HEK293 (cell line): ENCODE measurements around the gene SLC30A3.

ENCODE experiments used
- TSHZ1 ChIP-seq: fragments of 450-650 bp; formaldehyde crosslinking; IDR thresholded peaks from 2 replicates; pipeline ENCODE4 v1.5.1; 2016; ENCODE audit warnings: missing biosample characterization, missing genetic modification characterization, borderline replicate concordance
- ZNF133 ChIP-seq: fragments of 450-650 bp; formaldehyde crosslinking; IDR thresholded peaks from 2 replicates; pipeline ENCODE4 v1.5.1; 2016; ENCODE audit warnings: missing biosample characterization, missing genetic modification characterization
- ZNF24 ChIP-seq: fragments of 450-650 bp; formaldehyde crosslinking; IDR thresholded peaks from 2 replicates; pipeline ENCODE4 v1.5.1; 2016; ENCODE audit warnings: missing biosample characterization, missing genetic modification characterization
- ZNF274 ChIP-seq, 2 experiments: fragments of 200-500 bp in 1 of 2; fragments of 450-650 bp in 1 of 2; sonication (Bioruptor generic) in 1 of 2; formaldehyde crosslinking in 1 of 2; IDR thresholded peaks; 2 replicates each; pipeline versions ENCODE4 v1.5.1 to v1.6.1; 2014 to 2016; ENCODE audit warnings: borderline replicate concordance in 1 of 2, inconsistent platforms in 1 of 2, low read length in 1 of 2, missing biosample characterization in 1 of 2, missing genetic modification characterization in 1 of 2
- ZNF473 ChIP-seq: fragments of 450-650 bp; formaldehyde crosslinking; IDR thresholded peaks from 2 replicates; pipeline ENCODE4 v1.5.1; 2017; ENCODE audit warnings: missing biosample characterization, missing genetic modification characterization

DNA sequence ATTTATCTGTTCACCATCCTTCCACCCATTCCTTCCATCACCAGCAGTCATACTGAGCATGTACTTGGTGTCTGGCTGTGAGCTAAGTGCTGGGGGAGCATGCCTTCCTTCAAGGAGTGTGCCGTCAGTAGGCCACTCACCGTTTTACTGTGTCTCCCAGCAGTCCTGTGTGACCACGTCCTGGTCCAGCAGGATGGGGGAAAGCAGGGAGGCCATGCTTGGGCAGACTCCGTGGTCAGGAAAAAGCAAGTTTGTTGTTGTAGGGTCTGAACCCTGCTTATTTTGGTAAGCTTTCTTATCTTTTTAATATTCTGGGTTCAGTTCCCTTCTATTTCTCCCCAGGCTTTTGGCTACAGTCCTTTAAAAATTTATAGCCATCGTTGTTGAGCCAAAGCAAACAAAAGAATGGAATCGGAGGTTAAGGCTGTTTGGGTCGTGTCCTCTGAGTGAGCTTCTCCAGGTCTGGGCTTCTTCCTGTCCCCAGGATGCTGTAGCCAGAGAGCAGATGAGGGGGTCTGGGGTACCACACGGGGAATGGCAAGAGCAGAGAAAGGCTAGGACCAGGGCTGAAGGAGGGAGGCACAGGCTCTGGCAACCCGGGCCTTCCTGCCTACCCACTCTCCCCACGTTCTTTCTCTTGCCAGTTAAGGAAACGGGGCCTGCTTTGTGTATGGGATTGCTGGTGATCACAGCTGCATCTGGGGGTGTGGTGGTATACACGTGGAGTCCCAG is 13.5 kb downstream of the SLC30A3 start:
- TF ChIP-seq ZNF274 (IDR thresholded peaks at IDR 0.05; ENCODE audit: low read length) = no peak
- TF ChIP-seq ZNF274 (tag by site-specific recombination; IDR thresholded peaks at IDR 0.05; ENCODE audit: borderline replicate concordance) = no peak
- no peak for TF ChIP-seq ZNF24 (tag by site-specific recombination)
- TF ChIP-seq TSHZ1 (tag by site-specific recombination) = no peak
- TF ChIP-seq ZNF473 (tag by site-specific recombination) = no peak
- TF ChIP-seq ZNF133 = no peak
